Measurements from ENCODE around the gene KCNK7.
"Not testable (repeated sequence)": the region's sequence is repeated elsewhere in the genome, so short reads cannot be mapped to it uniquely, and the experiment has no call there.

Gene KCNK7

GRCh38 chr11:65573391-65574079, 22.1 kb downstream of the KCNK7 start:
- no peak for DNase-seq (ENCODE audit: low read depth in 2 of 2)

DNA sequence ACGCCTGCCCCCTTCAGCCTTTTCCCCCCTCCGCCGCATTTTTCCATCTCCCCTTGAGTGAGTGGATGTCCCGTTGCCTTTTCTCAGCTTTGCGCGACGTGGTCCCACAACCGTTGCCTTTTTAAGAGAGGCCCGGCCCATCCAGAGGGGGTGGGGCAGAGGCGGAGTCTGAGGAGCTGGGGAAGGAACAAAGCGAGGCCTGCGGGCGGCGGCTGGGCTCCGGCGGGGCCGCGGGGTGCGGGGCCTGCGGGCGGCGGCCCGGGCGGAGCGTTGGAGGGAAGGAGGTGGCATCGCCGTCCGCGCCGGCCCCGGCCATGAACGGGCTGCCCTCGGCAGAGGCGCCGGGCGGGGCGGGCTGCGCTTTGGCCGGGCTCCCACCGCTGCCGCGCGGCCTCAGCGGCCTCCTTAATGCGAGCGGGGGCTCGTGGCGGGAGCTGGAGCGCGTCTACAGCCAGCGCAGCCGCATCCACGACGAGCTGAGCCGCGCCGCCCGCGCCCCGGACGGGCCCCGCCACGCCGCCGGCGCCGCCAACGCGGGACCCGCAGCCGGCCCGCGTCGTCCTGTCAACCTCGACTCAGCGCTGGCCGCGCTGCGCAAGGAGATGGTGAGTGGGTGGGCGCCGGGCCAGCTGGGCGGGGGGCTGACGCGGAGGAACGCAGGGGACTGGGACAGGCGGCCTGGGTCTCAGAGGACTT, 23.1 kb downstream of the KCNK7 start, which contains the start of gene FAM89B:
Gene FAM89B, plus strand, starts transcription at position 183 of the 696 bp plus-strand sequence. Its CDS starts 132 bp downstream, at position 315.
- DNase-seq (ENCODE audit: low read depth in 2 of 2) = peak; percentile 81 to 83

DNA sequence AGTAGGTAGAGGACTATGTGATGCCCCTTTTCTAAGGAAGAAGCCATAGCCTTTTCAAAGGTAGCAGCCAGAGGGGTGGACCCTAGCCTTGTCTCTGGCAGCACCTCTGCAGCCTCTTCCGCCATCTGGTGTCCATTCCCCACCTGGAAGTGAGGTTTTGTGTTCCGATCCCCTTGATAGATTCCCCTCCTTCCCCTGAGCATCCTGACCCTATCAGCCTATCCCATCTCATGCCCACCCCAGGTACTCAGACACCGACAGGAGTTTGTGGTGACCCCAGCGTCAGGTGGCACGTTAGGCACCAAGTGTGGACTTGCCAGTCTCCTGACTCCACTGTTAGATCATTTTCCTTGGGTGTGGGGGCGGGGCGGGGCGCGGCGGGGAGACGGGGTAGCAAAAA, 23.7 kb downstream of the KCNK7 start:
- no peak for DNase-seq (ENCODE audit: low read depth in 2 of 2)

DNA sequence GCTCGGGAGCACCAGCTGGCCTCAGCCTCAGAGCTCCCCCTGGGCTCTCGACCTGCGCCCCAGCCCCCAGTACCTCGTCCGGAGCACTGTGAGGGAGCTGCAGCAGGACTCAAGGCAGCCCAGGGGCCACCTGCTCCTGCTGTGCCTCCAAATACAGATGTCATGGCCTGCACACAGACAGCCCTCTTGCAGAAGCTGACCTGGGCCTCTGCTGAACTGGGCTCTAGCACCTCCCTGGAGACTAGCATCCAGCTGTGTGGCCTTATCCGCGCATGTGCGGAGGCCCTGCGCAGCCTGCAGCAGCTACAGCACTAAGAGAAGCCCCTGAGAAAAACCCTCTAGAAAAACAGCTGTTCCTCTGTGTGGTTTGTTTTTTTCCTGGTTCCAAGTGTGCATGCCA, 24.2 kb downstream of the KCNK7 start:
- no peak for DNase-seq (ENCODE audit: low read depth in 2 of 2)

- DNase-seq (ENCODE audit: low read depth in 2 of 2) = peak; percentile 96 to 99
Observed at GRCh38 chr11:65569973-65570918, 25.4 kb downstream of the KCNK7 start, which contains the start of gene ZNRD2. ZNRD2 (plus strand) TSS chr11:65570477; CDS start chr11:65570492, 15 bp downstream.

- no peak for DNase-seq (ENCODE audit: low read depth in 2 of 2)
Observed at GRCh38 chr11:65569164-65569972, 26.2 kb downstream of the KCNK7 start.

DNA sequence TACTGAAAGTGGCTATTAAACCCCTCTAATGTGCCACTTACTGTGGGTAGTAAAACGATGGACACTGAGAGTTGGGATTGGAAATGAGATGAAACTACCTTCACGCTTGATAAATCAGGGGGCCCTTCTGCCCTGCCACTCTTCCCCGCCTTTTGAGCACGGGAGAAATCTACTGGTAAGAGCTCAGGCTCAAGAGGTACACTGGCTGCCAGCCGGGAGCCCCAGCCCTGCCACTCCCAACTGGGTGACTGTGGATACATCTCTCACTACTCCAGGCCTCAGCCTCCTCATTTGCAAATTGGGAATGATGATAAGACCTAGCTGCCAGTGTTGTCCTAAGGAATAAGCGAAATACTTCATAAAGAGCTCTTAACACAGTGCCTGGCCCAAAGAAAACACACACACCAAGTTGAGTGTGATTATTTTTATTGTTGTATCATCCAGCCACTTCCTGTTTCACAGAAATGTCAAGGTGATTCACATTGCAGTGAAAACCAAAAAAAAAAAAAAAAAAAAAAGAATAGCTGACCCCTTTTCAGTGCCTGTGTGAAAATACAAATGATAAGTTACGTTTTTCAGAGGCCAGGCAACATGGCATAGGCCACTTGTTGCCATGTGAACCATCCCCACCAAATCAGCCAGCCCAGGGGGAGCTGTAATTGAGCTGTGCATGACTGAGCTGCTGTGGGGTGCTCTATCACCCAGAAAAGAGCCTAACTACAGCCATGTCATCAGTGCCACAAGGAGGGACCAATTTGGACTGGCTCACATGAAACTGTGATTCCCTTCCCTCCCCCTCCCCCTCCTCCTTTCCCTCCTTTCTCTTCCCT, 29.8 kb downstream of the KCNK7 start:
- DNase-seq (ENCODE audit: low read depth in 2 of 2) = peak in 1 of 2 donors; percentile 30

GRCh38 chr11:65564879-65565559, 30.6 kb downstream of the KCNK7 start:
- DNase-seq (ENCODE audit: low read depth in 2 of 2) = not testable (repeated sequence)

DNA sequence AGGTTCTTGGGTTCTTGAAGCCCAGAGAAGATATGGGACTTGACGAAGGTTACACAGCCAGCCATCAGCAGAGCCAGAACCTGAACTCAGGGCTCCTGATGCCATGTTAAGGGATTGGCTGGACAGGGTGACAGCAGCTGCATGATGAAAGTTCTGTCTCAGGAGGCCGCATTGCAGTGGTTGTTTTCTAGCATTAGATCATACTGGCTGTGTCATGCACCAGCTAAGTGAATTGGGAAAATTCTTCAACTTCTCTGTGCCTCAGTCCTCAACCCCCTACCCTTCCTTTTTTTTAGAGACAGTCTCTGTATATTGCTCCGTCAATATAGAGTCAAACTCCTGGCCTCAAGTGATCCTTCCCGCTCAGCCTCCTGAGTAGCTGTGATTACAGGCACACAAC, 32.0 kb downstream of the KCNK7 start:
- DNase-seq (ENCODE audit: low read depth in 2 of 2) = no peak

DNA sequence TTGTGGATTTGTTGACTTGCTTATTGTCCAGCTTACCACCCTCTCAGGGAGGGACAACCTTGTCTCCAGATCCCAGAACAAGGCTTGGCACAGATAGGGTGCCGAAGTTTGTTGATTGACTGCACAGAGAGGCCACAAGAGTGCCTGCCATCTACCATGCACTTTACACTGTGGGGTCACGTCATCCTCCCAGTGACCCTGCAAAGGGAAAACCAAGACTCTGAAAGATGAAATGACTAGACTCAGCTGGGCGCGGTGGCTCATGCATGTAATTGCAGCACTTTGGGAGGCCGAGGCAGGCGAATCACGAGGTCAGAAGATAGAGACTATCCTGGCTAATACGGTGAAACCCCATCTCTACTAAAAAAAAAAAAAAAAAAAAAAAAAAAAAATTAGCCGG, 32.8 kb downstream of the KCNK7 start:
- DNase-seq (ENCODE audit: low read depth in 2 of 2) = no peak

DNA sequence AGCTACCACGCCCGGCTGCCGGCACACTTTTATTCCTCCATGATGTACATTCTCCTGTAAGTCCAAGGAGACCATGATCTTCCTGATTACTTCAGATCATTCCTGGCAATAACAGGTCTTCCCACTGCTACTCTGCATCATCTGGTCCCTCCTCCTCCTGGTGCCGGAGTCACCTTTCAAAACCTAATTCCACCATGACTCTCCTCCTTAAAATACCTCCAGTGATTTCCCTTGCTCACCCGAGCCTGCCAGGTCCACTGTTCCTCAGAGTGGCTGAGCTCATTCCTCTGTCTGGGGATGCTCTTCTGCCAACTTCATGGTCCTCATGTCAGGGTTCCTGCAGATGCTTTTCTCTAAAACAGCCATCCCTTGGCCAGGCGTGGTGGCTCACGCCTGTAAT, 33.6 kb downstream of the KCNK7 start:
- no peak for DNase-seq (ENCODE audit: low read depth in 2 of 2)

GRCh38 chr11:65560555-65561418, 34.8 kb downstream of the KCNK7 start:
- no peak for DNase-seq (ENCODE audit: low read depth in 2 of 2)

- DNase-seq (ENCODE audit: low read depth in 2 of 2) = no peak
Observed at GRCh38 chr11:65559951-65560537, 35.6 kb downstream of the KCNK7 start.

DNA sequence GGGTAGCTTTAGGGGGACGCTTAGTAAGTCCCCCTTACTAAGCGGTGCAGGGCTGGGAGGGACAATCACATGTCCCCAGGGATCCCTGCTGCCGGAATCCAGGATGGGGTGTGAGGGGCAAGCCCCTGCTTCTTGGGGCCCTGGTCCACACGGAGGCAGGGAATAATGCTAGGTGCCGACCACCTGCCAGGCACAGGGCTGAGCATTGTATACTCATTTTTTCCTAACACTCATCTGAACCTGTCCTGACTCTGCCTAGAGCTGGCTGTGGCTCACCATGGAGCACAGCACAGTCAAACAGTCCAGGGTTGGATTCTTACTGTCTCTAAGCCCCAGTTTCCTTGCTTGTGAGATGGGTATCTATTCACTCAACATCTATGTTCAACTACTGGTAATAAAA, 36.1 kb downstream of the KCNK7 start:
- no peak for DNase-seq (ENCODE audit: low read depth in 2 of 2)

GRCh38 chr11:65558930-65559509, 36.6 kb downstream of the KCNK7 start:
- no peak for DNase-seq (ENCODE audit: low read depth in 2 of 2)

DNA sequence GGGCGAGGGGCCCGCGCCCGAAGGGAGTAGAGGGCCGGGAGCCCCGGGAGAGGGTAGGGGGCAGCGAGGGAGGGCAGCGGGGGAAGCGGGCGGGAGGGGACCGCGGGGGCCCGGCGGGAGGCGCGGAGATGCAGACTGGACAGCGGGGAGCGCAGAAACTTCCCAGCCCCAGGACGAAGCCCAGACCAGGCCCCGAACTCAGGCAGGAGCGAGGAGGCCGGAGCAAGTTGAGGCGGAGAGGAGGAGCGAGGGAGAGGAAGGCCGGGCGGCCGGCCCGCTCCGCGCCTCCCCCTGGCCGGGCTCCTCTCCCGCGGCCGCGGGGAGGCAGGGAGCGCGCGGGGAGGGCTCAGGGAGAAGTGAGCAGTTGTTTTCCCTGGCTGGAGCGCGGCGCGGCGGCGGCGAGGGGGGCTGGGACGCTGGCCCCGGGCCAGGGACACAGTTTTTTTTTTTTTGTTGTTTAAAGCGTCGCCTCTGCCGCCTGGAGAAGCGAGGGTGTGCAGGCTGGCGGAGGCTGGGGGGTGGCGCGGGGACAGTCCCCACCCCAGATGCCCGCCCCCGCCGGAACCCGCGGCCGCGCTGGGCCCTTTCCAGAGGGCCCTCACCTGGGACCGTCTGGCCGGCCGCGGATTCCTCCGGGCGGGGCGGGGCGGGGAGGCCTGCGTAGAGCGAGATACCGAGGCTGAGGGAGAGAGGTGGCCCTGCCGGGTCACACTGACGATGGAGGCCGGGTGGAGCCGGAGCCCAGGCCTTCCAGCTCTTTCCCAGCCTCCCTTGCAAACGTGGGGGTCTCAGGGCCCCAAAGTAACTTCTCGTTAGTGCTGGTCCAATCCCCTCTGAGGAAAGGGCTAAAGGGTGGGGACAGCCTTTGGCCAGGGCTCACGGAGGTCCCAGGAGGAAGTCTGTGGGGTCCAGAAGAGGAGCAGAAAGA, 37.3 kb downstream of the KCNK7 start, which contains the start of gene LTBP3:
Gene LTBP3, minus strand, starts transcription at position 358 of the 928 bp plus-strand sequence. CDS start 400 bp downstream, outside the sequence.
- no peak for DNase-seq (ENCODE audit: low read depth in 2 of 2)

Data from stimulated activated CD8-positive, alpha-beta memory T cell treated with anti-CD3 and anti-CD28 coated beads, Interleukin-7, amount 100 ng/mL, for 4 hours (primary cell).